T-helper 9 cell (primary cell): ENCODE results near the gene HPCAL1.

Experiments
- DNase-seq: peaks from one replicate; pipeline ENCODE4 v3.0.0-alpha.2; 2020

HPCAL1 gene

DNA sequence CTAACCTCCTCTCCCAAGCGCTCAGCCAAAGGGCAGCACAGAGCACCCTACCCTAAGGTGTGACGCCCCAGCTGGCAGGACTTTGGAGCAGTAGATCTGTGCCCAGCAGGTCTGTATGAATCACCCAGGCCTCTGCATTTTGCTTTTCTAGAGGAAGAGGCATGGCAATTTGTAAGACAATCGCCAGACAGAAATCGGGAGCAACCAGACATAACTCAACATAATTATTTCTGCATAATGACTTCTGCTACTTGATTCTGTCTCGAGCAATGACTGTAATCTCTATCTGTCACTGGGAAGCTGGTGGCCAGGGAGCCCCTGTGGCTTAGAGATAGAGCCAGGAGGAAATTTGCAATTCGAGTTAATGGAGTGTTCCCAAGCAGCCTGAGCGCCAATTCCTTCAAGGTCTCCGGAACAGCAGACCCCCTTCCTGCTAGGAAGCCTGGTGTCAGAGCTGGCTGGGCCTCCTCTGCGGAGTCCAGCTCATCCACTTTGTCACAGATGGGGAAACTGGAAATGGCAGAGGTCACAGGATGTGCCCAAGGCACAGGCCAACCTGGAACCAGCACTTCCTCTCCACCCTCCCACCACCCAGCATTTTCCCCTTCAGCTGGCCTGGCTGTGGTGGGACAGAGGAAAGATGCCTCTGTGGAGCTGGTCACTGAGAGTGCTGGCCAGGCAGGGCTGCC, 90.4 kb downstream of the HPCAL1 start:
- no peak for DNase-seq

DNA sequence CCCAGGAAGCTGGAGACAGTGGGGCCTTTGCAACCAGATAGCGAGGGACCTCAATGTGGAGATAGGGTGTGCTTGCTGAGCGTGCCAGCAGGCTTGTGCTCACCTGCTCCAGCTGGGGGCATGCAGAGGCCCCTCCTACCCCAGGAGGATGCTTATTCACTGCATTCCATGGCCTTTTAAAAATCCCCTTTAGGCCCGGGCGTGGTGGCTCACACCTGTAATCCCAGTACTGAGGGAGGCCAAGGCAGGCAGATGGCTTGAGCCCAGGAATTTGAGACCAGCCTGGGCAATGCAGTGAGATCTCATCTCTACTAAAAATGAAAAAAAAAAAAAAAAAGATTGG, 90.9 kb downstream of the HPCAL1 start:
- DNase-seq = no peak

DNA sequence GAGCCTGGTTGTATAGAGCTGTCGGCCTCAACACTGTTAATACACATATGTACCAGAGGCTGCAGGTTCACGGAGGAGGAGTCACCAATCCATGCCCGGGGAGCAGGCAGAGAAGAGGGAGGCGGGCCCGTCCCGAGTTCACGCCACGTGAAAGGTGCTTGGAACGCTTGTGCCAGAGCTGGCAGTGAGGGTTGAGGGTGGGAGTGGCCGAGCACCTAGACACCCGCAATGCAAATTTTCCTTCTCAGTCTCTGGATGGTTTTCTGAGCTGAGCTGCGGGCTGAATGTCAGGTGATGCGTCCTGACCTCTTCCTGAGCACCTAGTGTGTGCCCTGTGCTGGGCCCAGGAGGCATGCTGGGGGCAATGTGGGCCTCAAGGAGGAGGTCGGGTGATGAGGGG, 93.2 kb downstream of the HPCAL1 start:
- no peak for DNase-seq

DNA sequence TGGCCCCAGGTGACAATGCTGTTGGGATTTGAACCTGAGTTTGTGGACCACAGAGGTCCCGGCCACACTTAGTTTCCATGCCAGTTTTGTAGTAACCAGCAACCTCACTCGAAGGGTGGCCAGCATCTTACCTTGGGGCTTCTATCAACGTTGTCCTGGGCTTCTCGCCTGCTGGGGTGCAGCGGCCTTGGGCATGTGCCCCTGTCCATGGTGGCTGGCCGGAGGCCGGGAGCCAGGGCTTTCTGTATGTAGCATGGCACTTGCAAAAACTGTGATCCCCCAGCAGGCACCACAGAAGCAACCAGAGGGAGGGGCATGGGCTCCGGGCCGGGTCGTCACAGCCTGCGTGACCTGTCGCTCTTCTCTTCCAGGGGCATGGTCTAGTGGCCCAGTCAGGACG, 93.8 kb downstream of the HPCAL1 start:
- no peak for DNase-seq

DNA sequence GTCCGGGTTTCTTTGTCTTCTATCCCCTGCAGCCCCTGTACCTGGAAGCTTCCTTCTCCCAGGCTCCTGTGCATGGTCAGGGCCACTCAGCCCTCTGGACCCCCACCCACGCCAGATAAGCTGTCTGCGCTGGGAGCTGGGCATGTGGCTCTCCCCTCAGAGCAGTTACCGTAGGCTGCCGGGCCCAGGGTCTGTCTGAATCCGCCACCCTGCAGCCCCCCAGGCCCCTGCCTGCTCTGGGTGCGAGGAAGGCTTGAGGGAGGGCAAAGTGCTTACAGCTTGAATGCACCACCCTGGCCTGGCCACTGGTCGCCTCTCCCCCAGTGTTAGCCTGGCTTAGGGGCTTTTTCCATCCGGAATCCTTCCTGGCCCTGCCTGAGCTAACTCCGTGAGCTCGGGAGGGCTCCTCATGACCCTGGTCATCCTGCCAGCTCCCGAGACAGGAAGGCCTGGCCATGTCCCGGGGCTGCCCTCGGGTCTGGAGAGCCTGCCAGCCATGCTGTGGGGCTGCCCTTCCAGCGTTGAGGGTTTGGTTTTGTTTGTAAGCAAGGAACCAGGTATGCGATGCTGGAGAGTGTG, 94.7 kb downstream of the HPCAL1 start:
- DNase-seq = no peak

DNA sequence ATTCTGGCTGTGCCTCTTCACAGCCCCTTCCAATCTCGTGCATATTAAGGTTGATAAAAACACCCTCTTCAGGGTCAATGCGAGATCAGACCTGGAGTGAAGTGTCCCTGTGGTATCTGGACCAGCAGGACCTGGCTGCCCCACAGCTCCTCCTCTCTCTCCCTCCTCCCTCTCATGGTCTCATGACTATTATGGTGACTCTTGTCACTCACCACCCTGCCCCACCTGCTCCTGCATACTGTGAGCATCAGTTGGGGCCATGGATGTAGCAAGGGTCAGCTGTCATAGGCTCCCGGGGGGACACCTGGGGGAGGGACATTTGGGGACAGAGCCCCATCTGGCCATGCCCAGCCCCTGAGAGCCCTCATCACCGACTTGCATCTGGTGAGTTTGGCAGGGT, 95.2 kb downstream of the HPCAL1 start:
- no peak for DNase-seq

DNA sequence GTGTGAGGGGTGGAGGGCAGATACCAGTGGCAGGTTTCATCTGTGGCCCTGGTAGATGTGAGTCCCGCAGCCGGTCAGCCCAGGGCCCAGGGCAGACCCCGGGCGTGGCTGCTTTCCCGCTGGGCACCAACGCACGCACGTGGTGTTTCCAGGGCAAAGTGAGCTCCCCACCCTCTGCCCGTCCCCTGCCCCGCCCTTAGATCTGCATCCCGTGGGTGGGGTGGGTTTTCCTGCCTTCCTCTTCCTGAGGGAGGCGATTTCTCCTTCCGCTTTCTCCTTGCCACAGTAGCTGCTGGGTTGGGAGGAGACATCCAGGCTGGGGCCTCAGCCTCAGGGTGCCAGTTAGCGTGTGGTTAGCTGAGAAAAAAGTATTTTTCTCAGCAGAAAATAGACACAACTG, 95.8 kb downstream of the HPCAL1 start:
- no peak for DNase-seq

DNA sequence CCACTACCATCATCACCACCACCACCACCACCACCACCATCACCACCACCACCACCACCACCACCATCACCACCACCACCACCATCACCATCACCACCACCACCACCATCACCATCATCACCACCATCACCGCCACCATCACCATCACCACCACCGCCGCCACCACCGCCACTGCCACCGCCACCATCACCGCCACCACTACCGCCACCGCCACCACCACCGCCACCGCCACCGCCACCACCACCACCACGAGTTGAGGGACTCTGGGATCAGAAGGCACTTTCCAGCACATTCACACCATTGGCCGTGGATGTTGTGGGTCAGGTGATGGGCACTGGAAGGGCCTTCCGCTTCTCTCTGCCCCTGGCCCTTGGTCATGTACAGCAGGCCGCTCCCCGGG, 96.7 kb downstream of the HPCAL1 start:
- no peak for DNase-seq

DNA sequence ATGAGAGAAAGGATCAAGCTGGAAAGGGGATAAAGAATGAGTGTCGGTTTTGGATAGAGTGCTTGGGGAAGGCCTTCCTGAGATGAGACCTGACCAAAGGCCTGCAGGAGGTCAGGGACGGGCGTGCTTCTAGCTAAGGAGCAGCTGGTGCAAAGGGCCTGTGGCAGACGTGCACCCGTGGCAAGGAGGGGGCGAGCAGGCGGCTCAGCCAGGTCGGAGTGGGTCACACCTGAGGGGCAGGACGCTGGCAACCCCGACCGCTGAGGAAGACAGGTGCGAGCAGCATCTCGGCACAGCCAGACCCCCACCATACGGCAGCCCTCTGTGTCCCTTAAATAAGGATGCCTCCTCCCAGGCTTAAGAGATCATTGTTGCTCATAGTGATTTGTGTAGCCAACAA, 97.3 kb downstream of the HPCAL1 start:
- DNase-seq = no peak

DNA sequence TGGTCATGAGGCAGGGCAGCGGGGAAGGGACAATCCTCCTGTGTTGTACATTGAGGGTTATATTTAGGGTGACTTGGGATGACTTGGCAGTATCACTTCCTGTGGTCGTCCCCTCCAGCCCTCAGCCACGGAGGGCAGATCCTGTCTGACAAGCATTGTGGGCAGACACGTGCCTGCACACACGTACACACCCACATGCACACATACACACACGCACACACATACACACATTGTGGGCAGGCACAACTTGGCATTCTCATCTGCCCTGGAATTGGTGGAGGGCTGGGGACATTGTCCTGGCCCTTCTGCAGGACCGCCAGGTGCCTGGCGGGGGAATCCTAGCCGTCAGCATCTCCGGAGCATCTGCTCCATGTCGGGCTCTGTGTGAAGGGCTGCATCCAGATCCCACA, 97.9 kb downstream of the HPCAL1 start:
- no peak for DNase-seq

DNA sequence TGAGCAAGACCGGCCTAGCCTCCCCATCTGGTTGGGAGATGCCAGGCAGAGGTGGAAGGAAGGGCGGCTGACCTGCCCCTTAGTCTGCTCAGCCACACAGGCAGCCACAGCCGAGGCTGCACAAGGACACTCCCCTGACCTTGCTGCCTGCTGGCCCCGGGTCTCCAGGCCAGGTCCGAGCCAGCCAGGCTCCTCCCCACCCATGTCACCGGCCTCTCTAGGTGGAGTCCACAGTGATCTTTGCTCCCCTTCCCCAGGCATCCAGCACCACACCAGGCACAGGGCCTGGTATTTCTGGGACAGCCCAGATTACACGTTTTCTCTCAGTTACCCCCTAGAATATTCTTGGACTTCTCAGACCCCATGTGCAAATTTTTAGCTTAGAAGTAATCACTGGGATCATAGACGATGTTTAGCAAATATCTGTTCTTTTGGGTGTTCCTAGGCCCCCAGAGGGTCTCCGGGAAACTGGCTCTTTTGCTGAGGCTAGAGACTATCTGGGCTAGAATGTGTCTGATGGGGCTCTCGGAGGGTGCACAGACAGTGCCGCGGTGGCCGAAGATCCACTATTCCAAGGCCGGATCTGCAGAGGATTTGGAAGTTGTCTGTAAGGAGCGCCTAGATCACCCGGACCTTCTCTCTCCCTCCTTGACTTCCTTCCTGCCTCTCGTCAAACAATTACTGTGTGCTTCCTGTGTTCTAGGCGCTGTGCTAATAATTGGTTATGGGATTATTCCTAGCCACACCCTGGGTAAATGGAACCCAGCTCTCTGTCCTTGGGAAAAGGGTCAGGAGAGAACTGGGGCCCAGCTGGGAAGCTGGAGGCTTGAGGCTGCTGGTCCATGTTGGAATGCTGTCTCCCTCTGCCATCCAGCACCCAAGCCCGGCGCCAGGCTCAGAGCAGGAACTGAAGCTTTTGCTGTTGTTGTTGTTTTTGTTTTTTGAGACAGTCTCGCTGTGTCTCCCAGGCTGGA, 98.6 kb downstream of the HPCAL1 start:
- no peak for DNase-seq

DNA sequence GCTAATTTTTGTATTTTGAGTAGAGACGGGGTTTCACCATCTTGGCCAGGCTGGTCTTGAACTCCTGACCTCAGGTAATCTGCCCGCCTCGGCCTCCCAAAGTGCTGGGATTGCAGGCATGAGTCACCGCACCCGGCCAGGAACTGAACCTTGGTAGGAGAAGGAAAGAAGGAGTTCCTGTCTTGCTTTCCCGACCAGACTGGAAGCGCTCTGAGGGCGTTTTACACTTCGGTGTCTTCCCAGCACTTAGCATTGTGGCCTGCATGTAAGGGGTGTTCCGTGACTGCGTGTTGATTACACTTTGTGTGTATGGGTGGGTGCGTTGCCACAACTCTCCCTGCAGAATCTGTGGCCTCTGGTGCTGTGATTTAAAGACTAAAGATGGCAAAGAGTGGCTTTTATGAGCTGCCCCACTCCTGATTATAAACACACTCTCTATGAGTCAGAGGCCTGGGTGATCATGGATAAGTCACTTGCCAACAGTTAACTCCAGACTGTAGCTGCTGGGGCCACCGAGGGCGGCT, 99.4 kb downstream of the HPCAL1 start:
- DNase-seq = no peak

DNA sequence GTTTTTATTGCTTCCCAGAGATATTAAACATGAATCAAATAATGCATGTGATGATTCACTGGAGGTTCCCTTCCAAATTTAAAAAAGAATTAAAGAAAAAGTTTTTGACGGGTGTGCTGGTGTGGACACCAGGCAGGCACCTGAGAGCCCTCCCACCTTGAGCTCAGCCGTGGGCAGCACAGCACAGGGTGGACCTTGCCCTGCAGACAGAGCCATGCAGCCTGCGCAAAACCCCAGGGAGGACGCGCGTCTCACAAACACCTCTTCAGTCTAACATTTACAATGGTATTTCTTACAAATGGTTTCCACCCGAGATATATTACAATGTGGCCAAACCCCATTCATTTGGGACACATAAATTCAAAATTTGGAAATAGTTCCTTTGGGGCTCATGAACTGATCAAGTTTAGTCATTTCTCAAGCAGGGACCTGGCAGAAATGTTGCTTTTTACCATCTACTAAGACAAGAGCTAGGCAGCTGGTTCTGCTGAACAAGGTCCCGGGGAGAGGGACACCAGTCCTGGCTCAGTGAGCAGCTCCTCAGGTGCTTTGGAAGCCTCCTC, 100.0 kb downstream of the HPCAL1 start:
- no peak for DNase-seq

DNA sequence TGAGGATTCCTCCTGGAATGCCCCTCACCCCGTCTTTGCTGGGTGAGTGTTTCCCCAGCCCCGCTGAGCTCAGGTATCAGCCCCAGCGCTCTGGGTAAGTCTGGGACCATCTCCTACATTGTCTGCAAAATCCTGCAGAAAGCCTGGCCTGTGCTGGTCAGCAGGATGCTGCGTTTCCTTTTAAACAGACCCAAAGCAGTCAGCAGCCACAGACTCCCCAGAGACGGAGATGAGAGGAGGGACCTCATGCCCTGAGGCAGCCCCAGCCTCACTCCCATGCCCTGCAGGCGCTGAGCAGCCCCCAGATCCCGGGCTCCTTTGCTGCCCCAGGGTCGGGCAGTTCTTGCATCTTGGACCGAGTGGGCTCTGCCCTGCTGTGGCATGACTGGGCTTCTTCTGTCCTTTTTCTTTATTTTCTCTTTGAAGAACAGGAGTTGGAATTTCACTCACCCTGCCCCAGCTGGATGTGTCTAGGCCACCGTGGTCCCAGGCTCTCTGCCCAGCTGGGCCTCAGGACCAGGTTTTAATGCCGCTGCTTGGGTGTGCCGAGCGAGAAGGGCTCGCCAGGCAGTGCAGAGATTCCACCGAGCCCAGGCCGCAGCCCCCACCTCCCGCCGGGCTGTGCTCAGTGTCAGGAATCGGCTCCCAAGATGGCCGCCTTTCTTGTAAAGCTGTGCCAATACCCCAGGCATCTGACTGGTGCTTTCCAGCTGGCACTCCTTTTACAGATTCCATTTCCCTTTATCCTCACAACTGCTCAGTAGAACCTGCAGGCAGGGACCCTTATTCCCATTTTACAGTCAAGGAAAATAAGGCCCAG, 101.8 kb downstream of the HPCAL1 start:
- no peak for DNase-seq

DNA sequence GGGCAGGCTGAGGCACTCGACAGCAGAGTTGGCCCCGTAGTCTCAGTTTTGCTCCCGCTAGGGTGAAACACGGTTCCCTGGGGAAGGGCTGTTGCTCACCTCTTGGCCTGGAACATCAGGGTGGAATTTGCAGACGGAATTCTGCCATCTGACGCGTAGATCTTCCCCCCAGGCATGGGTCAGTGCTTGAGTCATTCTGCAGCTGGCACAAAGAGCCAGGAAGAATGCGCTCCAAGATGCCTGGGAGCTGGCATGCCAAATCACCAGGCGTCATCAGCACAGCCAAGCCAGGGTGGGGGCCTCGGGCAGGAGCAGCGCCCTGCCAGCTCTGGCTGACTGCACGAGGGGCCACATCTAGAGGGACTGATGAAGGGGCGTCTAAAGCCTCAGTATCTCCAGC, 102.7 kb downstream of the HPCAL1 start:
- no peak for DNase-seq

DNA sequence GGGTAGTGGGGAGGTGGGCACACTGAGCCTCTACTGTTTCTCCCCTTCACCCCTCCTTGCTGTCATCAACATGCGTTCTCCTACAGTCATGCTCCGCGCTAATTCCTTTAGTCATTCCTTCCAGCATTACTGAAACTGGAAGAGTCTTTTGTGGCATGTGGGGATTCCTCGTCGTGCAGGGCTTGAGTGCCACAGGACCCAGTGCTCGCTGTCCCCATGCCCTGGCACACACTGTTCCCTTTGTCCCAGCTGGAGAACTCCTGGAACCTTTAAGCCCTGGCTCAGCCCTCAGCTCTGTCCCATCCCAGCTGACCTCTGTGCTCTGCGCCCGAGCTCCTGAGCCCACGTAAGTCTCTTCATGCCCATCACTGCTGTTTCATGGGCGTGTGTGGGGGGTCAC, 103.3 kb downstream of the HPCAL1 start:
- no peak for DNase-seq

DNA sequence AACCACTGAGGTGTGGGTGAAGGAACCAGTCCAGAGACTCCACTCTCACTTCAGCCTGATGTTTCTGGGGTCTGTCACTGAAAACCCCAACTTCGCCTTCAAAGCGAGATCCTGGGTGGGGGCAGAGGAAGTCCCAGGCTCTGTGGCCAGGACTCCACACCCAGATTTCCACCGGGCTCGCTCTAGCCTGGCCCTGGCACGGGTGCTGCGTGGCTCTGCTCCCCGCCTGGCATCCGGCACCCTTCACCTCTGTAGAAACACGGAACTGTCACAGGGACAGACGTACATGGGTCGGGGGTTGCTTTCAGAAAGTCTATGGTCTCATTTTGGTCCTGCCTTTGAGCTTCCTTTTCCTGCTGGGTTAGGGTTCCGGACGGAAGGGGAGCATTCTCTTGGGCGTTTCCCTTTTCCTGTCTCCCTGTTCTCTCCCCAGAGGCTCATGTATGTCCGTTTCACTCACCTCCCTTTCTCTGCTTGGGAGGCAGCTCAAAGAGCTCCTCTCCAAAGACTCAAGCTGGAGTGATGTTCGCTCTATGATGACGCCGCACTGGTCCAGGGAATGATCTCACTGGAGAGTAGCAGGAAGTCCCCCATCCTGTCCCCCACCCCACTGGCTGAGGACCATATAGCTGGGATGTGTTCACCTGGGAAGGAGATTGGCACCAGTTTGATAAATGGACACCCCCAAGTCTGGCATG, 103.9 kb downstream of the HPCAL1 start:
- DNase-seq = no peak

DNA sequence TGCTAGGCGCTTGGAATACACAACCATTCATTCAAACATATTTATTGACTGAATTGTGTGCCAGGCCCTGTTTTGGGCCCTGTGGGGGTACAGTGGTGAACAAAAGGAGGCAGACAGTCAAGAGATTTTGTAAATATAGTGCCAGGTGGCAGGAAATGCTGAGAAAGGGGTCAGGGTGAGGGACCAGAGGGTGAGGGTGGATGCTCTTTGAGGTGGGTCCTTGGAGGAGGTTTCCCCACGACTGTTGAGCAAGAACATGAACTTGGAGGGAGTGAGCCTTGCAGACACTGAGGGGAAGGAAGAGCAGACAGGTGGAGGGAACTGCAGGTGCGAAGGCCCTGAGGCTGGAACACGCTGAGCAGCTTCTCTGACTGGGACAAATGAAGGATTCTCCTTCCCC, 104.7 kb downstream of the HPCAL1 start:
- no peak for DNase-seq

DNA sequence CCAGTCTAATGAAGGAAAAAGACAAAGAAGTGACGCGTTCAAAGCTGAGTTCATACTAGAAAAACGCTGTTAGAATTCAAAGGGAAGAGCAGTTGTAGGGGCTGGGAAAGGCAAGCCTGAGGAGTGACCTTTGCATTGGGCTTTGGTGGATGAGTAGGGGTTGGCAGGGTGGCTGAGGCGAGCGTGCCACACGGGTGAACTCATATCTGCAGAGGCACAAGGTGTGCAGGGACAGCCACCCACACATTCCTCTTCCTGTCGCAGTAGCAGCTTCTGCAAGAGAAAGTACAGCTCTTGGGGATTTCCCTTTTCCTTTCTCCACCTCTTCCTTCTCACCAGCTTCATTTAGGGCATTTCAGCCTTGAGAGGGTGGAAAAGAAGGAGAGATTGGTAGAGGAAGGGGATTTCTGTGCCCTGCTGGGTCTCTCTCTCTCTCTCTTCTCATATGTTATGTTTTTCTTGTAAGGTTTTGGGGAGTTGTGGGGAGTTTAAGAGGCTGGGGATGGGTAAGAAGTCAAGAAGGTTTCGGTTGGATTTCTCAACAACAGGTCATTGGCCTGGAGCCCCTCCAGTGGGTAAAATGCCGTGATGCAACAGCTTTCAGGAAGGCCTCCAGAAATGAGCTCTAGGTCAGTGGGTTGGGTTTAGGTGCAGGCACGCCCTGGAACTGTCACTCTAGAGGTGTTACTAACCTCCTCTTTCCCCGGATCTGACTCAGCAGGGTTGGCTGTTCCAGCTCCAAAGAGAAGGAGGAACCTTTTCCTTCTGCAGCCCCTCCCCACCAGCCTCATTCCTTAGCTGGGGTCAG, 105.3 kb downstream of the HPCAL1 start:
- DNase-seq = peak; percentile 23

DNA sequence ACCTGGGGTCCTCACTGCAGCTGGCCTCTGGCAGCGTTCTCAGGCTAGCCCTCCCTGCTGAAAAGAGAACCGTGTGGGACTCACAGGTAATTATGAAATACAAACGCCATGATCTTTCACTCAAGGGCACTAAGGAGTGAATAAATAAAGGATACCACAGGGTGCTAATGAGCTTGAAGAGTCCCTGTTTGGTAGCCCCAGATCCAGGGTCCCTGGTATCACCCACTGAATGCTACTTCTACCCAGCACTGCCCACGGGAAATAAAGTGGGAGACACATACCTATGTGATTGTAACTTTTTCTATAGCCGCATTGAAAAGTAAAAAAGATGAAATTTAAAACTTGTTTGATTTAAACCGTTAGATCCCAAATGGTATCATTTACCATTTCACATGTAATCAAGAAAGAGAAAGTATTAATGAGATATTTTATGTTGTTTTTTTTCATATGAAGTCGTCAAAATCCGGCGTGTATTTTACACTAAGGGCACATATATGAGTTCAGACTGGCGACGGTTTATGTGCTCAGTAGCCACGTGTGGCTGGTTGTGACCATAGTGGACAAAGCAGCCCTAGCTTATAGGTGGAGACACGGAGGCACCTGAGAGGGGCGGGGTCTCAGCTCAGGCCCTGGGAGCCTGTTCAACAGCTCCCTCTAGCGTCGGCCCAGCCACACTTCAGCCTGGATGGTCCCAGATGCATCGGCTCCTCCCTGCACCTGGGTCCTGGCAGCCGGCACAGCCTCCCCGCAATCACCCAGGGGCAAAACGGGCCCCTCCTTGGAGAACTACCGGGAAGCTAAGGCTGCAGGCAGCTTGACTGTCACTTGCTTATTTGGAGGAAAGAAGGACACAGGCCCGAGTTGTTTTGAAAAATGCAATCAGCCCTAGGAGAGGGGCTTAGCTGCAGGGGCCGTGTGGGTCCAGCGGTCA, 106.2 kb downstream of the HPCAL1 start:
- peak; percentile 72 for DNase-seq
